GM23338 (cell line): ENCODE data around the gene CD93. TPM values are rescaled to one million over a fixed set of nuclear protein-coding genes. Genes with fewer than 3 reads are reported as not detected.

Source experiments
- ATAC-seq: fragments of 200-7000 bp; cut with Tn5 transposase; 3 replicates; pipeline ENCODE4 v1.9.1; 2020
- DNase-seq: peaks from one replicate; pipeline ENCODE4 v3.0.0-alpha.2; 2015; ENCODE audit warnings: low spot score
- H2AFZ ChIP-seq: fragments of 200-600 bp; sonication (generic); 2 replicates; pipeline ENCODE4 v1.8.0; 2016; ENCODE audit warnings: antibody characterized with exemption, mild to moderate bottlenecking, moderate library complexity
- H3F3A ChIP-seq: fragments of 200-600 bp; sonication (generic); replicated peaks from 2 replicates; pipeline ENCODE4 v1.8.0; 2017; ENCODE audit warnings: antibody characterized with exemption, mixed run types, low read depth
- H3K27ac ChIP-seq: fragments of 200-600 bp; sonication (generic); 2 replicates; pipeline ENCODE4 v1.6.1; 2016; ENCODE audit warnings: low read depth
- H3K27me3 ChIP-seq: fragments of 200-600 bp; sonication (generic); 2 replicates; pipeline ENCODE4 v1.8.0; 2016; ENCODE audit warnings: mild to moderate bottlenecking, mixed run types, moderate library complexity; ENCODE audit not compliant: insufficient read depth
- H3K36me3 ChIP-seq: fragments of 200-600 bp; sonication (generic); 2 replicates; pipeline ENCODE4 v1.8.0; 2016; ENCODE audit warnings: mild to moderate bottlenecking; ENCODE audit not compliant: insufficient read depth
- H3K4me1 ChIP-seq: fragments of 200-600 bp; sonication (generic); 2 replicates; pipeline ENCODE4 v1.8.0; 2016; ENCODE audit warnings: mild to moderate bottlenecking, moderate library complexity; ENCODE audit not compliant: insufficient read depth
- H3K4me2 ChIP-seq: fragments of 200-600 bp; sonication (generic); 2 replicates; pipeline ENCODE4 v1.7.1; 2017; ENCODE audit warnings: mixed run types
- H3K4me3 ChIP-seq: fragments of 200-600 bp; sonication (generic); 2 replicates; pipeline ENCODE4 v1.6.1; 2016; ENCODE audit warnings: mixed run types
- H3K79me2 ChIP-seq: fragments of 200-600 bp; sonication (generic); replicated peaks from 2 replicates; pipeline ENCODE4 v1.8.0; 2017; ENCODE audit warnings: mild to moderate bottlenecking; ENCODE audit not compliant: insufficient read depth
- H3K9me2 ChIP-seq: fragments of 200-600 bp; sonication (generic); 2 replicates; pipeline ENCODE4 v1.8.0; 2017; ENCODE audit not compliant: insufficient read depth
- H4K20me1 ChIP-seq: fragments of 200-600 bp; sonication (generic); replicated peaks from 2 replicates; pipeline ENCODE4 v1.8.0; 2017; ENCODE audit warnings: mild to moderate bottlenecking; ENCODE audit not compliant: insufficient read depth
- H3K27ac Mint-ChIP-seq: 2 replicates; pipeline ENCODE4 v1.8.0; 2020; ENCODE audit warnings: inconsistent platforms, mild to moderate bottlenecking, moderate library complexity, mixed read lengths
- H3K27me3 Mint-ChIP-seq: 3 replicates; pipeline ENCODE4 v1.8.0; 2022; ENCODE audit warnings: low read depth, mild to moderate bottlenecking, moderate library complexity, mixed read lengths, inconsistent platforms; ENCODE audit not compliant: insufficient read depth, poor library complexity
- H3K36me3 Mint-ChIP-seq: 3 replicates; pipeline ENCODE4 v1.8.0; 2021; ENCODE audit warnings: low read depth, mild to moderate bottlenecking, inconsistent platforms, moderate library complexity, mixed read lengths
- H3K4me1 Mint-ChIP-seq: 3 replicates; pipeline ENCODE4 v1.8.0; 2020; ENCODE audit warnings: mild to moderate bottlenecking, inconsistent platforms, mixed read lengths
- H3K4me3 Mint-ChIP-seq: 3 replicates; pipeline ENCODE4 v1.8.0; 2021; ENCODE audit warnings: moderate library complexity, mild to moderate bottlenecking, inconsistent platforms, mixed read lengths
- H3K9me3 Mint-ChIP-seq: 3 replicates; pipeline ENCODE4 v1.8.0; 2020; ENCODE audit warnings: moderate library complexity, mild to moderate bottlenecking, inconsistent platforms, mixed read lengths
- CREB1 ChIP-seq: fragments of 250-450 bp; sonication (Bioruptor Pico); IDR thresholded peaks from 2 replicates; pipeline ENCODE4 v1.5.0; 2020; ENCODE audit warnings: low read depth, mild to moderate bottlenecking, moderate library complexity
- EZH2 ChIP-seq: fragments of 200-600 bp; sonication (generic); IDR thresholded peaks from one replicate; pipeline ENCODE4 v1.8.0; 2017; ENCODE audit warnings: antibody characterized with exemption, mild to moderate bottlenecking, low read depth; ENCODE audit not compliant: unreplicated experiment
- EZH2phosphoT487 ChIP-seq: fragments of 200-600 bp; sonication (generic); IDR thresholded peaks from one replicate; pipeline ENCODE4 v1.8.1; 2018; ENCODE audit warnings: antibody characterized with exemption; ENCODE audit not compliant: unreplicated experiment
- JUNB ChIP-seq: IDR thresholded peaks from one replicate; pipeline ENCODE4 v1.6.1; 2016; ENCODE audit warnings: antibody characterized with exemption; ENCODE audit not compliant: unreplicated experiment
- NANOG ChIP-seq: IDR thresholded peaks from 2 replicates; pipeline ENCODE4 v1.6.1; 2016; ENCODE audit warnings: antibody characterized with exemption, borderline replicate concordance
- POLR2AphosphoS5 ChIP-seq: IDR thresholded peaks from 2 replicates; pipeline ENCODE4 v1.6.1; 2016; ENCODE audit warnings: antibody characterized with exemption, low read depth
- STAT1 ChIP-seq: IDR thresholded peaks from one replicate; pipeline ENCODE4 v1.6.1; 2016; ENCODE audit warnings: antibody characterized with exemption; ENCODE audit not compliant: unreplicated experiment
- ZNF114 ChIP-seq: fragments of 250-450 bp; sonication (Bioruptor Pico); IDR thresholded peaks from 2 replicates; pipeline ENCODE4 v1.5.0; 2020; ENCODE audit warnings: mild to moderate bottlenecking, moderate library complexity
- ZNF331 ChIP-seq: fragments of 250-450 bp; sonication (Bioruptor Pico); IDR thresholded peaks from 2 replicates; pipeline ENCODE4 v1.5.0; 2020; ENCODE audit warnings: low read depth, mild to moderate bottlenecking, moderate library complexity
- polyA plus RNA-seq: library from polyadenylated mRNA; unstranded; fragments of >200 nt; fragmentation: Nextera tagmentation; extraction: Ambion mirVana; gene quantifications from 2 replicates; pipeline ENCODE4 v1.2.1, GENCODE V29; 2016
- total RNA-seq: library from RNA; depleted of rRNA; stranded (reverse); fragments of >200 nt; shearing (Covaris generic); gene quantifications from 2 replicates; pipeline ENCODE4 v1.2.3, GENCODE V29; 2014
- TF ChIP-seq, protein P1 (sequence below): IDR thresholded peaks from one replicate; pipeline ENCODE4 v1.6.1; 2018; ENCODE audit warnings: antibody characterized with exemption; ENCODE audit not compliant: unreplicated experiment
- TF ChIP-seq, protein P2 (sequence below): fragments of 250-450 bp; sonication (Bioruptor Pico); IDR thresholded peaks from 2 replicates; pipeline ENCODE4 v1.5.0; 2020; ENCODE audit warnings: mild to moderate bottlenecking, moderate library complexity
- TF ChIP-seq, protein P3 (sequence below): IDR thresholded peaks from 2 replicates; pipeline ENCODE4 v1.6.1; 2016; ENCODE audit warnings: antibody characterized with exemption
- TF ChIP-seq, protein P4 (sequence below), 2 experiments: fragments of 200-600 bp in 1 of 2; sonication (generic) in 1 of 2; conservative IDR thresholded peaks; 2 replicates each; pipeline versions ENCODE4 v1.5.1 to v1.6.1; 2016 to 2017; ENCODE audit warnings: antibody characterized with exemption in 2 of 2, low read depth in 2 of 2, mild to moderate bottlenecking in 2 of 2, moderate library complexity in 1 of 2

Gene CD93
- total and polyA plus RNA-seq, 2 experiments from 2014 or later: 0.03 TPM; not detected in 1

DNA sequence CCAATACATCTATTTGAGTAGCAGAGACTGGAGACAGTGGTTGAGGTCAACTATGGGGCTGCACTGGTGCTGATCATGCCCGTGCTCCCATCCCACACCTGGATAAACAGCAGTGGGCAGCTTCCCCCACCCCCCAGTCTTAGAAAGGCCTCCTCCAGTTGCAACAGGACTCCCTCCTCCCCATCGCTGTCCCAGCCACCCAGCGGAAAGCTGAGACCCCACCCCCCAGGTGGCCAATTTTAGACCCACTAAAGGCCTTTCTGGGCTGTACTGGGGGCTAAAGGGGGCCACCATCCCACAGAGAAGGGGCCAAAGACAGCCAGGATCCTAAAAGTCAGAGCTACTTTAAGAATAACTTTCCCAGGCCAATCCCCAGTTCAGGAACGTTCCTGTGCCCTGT is 52.2 kb downstream of the CD93 start:
- H3K9me2 ChIP-seq: 0 out of 2 replicates have a peak, but pooled peaks cover 4% of the 10 kb centered on the region
- H3K4me2 ChIP-seq: no peak overlapping the region
- no peaks in the 10 kb centered on the region for H3K4me1 ChIP-seq
- Mint-ChIP-seq H3K4me3 (no peak overlapping the region), H3K27me3 (peaks cover 43% of the 10 kb centered on the region), H3K9me3 (no peaks in the 10 kb centered on the region), H3K4me1 (peaks cover 3% of the 10 kb centered on the region; the same call in 2 of the 3 replicates), H3K27ac (no peak overlapping the region), H3K36me3 (no peaks in the 10 kb centered on the region)
- no peaks in the 10 kb centered on the region for H4K20me1 ChIP-seq
- no peak overlapping the region for H2AFZ ChIP-seq
- TF ChIP-seq, protein P1, sequence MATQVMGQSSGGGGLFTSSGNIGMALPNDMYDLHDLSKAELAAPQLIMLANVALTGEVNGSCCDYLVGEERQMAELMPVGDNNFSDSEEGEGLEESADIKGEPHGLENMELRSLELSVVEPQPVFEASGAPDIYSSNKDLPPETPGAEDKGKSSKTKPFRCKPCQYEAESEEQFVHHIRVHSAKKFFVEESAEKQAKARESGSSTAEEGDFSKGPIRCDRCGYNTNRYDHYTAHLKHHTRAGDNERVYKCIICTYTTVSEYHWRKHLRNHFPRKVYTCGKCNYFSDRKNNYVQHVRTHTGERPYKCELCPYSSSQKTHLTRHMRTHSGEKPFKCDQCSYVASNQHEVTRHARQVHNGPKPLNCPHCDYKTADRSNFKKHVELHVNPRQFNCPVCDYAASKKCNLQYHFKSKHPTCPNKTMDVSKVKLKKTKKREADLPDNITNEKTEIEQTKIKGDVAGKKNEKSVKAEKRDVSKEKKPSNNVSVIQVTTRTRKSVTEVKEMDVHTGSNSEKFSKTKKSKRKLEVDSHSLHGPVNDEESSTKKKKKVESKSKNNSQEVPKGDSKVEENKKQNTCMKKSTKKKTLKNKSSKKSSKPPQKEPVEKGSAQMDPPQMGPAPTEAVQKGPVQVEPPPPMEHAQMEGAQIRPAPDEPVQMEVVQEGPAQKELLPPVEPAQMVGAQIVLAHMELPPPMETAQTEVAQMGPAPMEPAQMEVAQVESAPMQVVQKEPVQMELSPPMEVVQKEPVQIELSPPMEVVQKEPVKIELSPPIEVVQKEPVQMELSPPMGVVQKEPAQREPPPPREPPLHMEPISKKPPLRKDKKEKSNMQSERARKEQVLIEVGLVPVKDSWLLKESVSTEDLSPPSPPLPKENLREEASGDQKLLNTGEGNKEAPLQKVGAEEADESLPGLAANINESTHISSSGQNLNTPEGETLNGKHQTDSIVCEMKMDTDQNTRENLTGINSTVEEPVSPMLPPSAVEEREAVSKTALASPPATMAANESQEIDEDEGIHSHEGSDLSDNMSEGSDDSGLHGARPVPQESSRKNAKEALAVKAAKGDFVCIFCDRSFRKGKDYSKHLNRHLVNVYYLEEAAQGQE: no peak
- TF ChIP-seq, protein P2, sequence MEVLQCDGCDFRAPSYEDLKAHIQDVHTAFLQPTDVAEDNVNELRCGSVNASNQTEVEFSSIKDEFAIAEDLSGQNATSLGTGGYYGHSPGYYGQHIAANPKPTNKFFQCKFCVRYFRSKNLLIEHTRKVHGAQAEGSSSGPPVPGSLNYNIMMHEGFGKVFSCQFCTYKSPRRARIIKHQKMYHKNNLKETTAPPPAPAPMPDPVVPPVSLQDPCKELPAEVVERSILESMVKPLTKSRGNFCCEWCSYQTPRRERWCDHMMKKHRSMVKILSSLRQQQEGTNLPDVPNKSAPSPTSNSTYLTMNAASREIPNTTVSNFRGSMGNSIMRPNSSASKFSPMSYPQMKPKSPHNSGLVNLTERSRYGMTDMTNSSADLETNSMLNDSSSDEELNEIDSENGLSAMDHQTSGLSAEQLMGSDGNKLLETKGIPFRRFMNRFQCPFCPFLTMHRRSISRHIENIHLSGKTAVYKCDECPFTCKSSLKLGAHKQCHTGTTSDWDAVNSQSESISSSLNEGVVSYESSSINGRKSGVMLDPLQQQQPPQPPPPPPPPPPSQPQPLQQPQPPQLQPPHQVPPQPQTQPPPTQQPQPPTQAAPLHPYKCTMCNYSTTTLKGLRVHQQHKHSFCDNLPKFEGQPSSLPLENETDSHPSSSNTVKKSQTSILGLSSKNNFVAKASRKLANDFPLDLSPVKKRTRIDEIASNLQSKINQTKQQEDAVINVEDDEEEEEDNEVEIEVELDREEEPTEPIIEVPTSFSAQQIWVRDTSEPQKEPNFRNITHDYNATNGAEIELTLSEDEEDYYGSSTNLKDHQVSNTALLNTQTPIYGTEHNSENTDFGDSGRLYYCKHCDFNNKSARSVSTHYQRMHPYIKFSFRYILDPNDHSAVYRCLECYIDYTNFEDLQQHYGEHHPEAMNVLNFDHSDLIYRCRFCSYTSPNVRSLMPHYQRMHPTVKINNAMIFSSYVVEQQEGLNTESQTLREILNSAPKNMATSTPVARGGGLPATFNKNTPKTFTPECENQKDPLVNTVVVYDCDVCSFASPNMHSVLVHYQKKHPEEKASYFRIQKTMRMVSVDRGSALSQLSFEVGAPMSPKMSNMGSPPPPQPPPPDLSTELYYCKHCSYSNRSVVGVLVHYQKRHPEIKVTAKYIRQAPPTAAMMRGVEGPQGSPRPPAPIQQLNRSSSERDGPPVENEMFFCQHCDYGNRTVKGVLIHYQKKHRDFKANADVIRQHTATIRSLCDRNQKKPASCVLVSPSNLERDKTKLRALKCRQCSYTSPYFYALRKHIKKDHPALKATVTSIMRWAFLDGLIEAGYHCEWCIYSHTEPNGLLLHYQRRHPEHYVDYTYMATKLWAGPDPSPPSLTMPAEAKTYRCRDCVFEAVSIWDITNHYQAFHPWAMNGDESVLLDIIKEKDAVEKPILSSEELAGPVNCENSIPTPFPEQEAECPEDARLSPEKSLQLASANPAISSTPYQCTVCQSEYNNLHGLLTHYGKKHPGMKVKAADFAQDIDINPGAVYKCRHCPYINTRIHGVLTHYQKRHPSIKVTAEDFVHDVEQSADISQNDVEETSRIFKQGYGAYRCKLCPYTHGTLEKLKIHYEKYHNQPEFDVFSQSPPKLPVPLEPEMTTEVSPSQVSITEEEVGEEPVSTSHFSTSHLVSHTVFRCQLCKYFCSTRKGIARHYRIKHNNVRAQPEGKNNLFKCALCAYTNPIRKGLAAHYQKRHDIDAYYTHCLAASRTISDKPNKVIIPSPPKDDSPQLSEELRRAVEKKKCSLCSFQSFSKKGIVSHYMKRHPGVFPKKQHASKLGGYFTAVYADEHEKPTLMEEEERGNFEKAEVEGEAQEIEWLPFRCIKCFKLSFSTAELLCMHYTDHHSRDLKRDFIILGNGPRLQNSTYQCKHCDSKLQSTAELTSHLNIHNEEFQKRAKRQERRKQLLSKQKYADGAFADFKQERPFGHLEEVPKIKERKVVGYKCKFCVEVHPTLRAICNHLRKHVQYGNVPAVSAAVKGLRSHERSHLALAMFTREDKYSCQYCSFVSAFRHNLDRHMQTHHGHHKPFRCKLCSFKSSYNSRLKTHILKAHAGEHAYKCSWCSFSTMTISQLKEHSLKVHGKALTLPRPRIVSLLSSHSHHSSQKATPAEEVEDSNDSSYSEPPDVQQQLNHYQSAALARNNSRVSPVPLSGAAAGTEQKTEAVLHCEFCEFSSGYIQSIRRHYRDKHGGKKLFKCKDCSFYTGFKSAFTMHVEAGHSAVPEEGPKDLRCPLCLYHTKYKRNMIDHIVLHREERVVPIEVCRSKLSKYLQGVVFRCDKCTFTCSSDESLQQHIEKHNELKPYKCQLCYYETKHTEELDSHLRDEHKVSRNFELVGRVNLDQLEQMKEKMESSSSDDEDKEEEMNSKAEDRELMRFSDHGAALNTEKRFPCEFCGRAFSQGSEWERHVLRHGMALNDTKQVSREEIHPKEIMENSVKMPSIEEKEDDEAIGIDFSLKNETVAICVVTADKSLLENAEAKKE (CRISPR knock-in tag): no peak
- TF ChIP-seq NANOG (no peak), STAT1 (no peak), ZNF114 (no peak), ZNF331 (no peak), CREB1 (CRISPR knock-in tag) (no peak), JUNB (no peak), EZH2phosphoT487 (no peak), POLR2AphosphoS5 (no peak), EZH2 (no peak)
- TF ChIP-seq, protein P3, sequence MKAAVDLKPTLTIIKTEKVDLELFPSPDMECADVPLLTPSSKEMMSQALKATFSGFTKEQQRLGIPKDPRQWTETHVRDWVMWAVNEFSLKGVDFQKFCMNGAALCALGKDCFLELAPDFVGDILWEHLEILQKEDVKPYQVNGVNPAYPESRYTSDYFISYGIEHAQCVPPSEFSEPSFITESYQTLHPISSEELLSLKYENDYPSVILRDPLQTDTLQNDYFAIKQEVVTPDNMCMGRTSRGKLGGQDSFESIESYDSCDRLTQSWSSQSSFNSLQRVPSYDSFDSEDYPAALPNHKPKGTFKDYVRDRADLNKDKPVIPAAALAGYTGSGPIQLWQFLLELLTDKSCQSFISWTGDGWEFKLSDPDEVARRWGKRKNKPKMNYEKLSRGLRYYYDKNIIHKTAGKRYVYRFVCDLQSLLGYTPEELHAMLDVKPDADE: no peak
- TF ChIP-seq, protein P4, sequence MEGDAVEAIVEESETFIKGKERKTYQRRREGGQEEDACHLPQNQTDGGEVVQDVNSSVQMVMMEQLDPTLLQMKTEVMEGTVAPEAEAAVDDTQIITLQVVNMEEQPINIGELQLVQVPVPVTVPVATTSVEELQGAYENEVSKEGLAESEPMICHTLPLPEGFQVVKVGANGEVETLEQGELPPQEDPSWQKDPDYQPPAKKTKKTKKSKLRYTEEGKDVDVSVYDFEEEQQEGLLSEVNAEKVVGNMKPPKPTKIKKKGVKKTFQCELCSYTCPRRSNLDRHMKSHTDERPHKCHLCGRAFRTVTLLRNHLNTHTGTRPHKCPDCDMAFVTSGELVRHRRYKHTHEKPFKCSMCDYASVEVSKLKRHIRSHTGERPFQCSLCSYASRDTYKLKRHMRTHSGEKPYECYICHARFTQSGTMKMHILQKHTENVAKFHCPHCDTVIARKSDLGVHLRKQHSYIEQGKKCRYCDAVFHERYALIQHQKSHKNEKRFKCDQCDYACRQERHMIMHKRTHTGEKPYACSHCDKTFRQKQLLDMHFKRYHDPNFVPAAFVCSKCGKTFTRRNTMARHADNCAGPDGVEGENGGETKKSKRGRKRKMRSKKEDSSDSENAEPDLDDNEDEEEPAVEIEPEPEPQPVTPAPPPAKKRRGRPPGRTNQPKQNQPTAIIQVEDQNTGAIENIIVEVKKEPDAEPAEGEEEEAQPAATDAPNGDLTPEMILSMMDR (conservative IDR thresholded peaks at IDR 0.05; ENCODE audit: low read depth in 2 of 2): no peak
- no peak for ATAC-seq
- H3K36me3 ChIP-seq: no peaks in the 10 kb centered on the region
- no peak for DNase-seq
- H3K27me3 ChIP-seq: peaks cover 51% of the 10 kb centered on the region
- H3F3A ChIP-seq: no peaks in the 10 kb centered on the region
- no peaks in the 10 kb centered on the region for H3K79me2 ChIP-seq
- no peak overlapping the region for H3K4me3 ChIP-seq
- no peak overlapping the region for H3K27ac ChIP-seq
